Endodermal cell (in vitro differentiated cells): ENCODE measurements around the gene SLC27A5. TPM values are rescaled to one million over a fixed set of nuclear protein-coding genes. Genes with fewer than 3 reads are reported as not detected.

Experiments used
- DNase-seq: peaks from one replicate; pipeline ENCODE4 v3.0.0-alpha.2; 2017
- H3K27ac ChIP-seq: 2 replicates; pipeline ENCODE4 v1.5.1; 2013; ENCODE audit warnings: mild to moderate bottlenecking, low read depth, low read length, moderate library complexity
- H3K27me3 ChIP-seq: 2 replicates; pipeline ENCODE4 v1.6.1; 2013; ENCODE audit warnings: mild to moderate bottlenecking, low read length, moderate library complexity; ENCODE audit not compliant: insufficient read depth, control insufficient read depth, poor library complexity, severe bottlenecking
- H3K36me3 ChIP-seq: 2 replicates; pipeline ENCODE4 v1.7.0; 2013; ENCODE audit warnings: mild to moderate bottlenecking, low read length, moderate library complexity; ENCODE audit not compliant: control insufficient read depth, insufficient read depth
- H3K4me1 ChIP-seq: one replicate; pipeline ENCODE4 v1.7.0; 2013; ENCODE audit warnings: low read length; ENCODE audit not compliant: control insufficient read depth, insufficient read depth
- H3K4me3 ChIP-seq: 2 replicates; pipeline ENCODE4 v1.5.1; 2013; ENCODE audit warnings: mild to moderate bottlenecking, low read length, moderate library complexity
- H3K9ac ChIP-seq: 2 replicates; pipeline ENCODE4 v1.6.1; 2013; ENCODE audit warnings: mild to moderate bottlenecking, low read length, moderate library complexity; ENCODE audit not compliant: poor library complexity, severe bottlenecking; ENCODE audit errors: extremely low read depth
- H3K9me3 ChIP-seq: 2 replicates; pipeline ENCODE4 v1.6.1; 2013; ENCODE audit warnings: mild to moderate bottlenecking, low read length, moderate library complexity; ENCODE audit not compliant: control insufficient read depth
- H3K27ac Mint-ChIP-seq: 2 replicates; pipeline ENCODE4 v1.8.0; 2020; ENCODE audit warnings: mixed read lengths
- H3K27me3 Mint-ChIP-seq: 2 replicates; pipeline ENCODE4 v1.8.0; 2021; ENCODE audit warnings: mild to moderate bottlenecking, mixed read lengths; ENCODE audit not compliant: insufficient read depth
- H3K36me3 Mint-ChIP-seq: 2 replicates; pipeline ENCODE4 v1.8.0; 2020; ENCODE audit warnings: low read depth, mixed read lengths
- H3K4me1 Mint-ChIP-seq: 2 replicates; pipeline ENCODE4 v1.8.0; 2020; ENCODE audit warnings: mixed read lengths
- H3K4me3 Mint-ChIP-seq: 2 replicates; pipeline ENCODE4 v1.8.0; 2020; ENCODE audit warnings: mild to moderate bottlenecking, moderate library complexity, mixed read lengths
- H3K9me3 Mint-ChIP-seq: 2 replicates; pipeline ENCODE4 v1.8.0; 2020; ENCODE audit warnings: mild to moderate bottlenecking, mixed read lengths
- WGBS, 2 experiments: methylation state at CpG; one replicate each; pipeline versions ENCODE4 v1.1.5 to v1.1.7; 2013; ENCODE audit warnings: missing lambda C conversion rate in 2 of 2, mixed read lengths in 1 of 2; ENCODE audit not compliant: insufficient coverage in 1 of 2, insufficient read length in 1 of 2; 5-methylcytosine and 5-hydroxymethylcytosine counted together
- total RNA-seq, 2 donors: library from RNA; stranded (reverse); fragmentation: NEBNext Ultra II Directional in 1 of 2; extraction: Animal tissue kit (Norgen Biotek cat#: 25700) in 1 of 2; gene quantifications; 2 replicates in 1 of 2; 3 replicates in 1 of 2; pipeline ENCODE4 v1.2.1, GENCODE V29; 2021
- TF ChIP-seq, protein P1 (sequence below): fragments of 200-600 bp; sonication (generic); conservative IDR thresholded peaks from 2 replicates; pipeline ENCODE4 v1.5.0; 2021; ENCODE audit warnings: antibody characterized with exemption, mild to moderate bottlenecking

The SLC27A5 gene
- total RNA-seq, 2 donors from 2014 or later: 13.6 to 15.3 TPM

DNA sequence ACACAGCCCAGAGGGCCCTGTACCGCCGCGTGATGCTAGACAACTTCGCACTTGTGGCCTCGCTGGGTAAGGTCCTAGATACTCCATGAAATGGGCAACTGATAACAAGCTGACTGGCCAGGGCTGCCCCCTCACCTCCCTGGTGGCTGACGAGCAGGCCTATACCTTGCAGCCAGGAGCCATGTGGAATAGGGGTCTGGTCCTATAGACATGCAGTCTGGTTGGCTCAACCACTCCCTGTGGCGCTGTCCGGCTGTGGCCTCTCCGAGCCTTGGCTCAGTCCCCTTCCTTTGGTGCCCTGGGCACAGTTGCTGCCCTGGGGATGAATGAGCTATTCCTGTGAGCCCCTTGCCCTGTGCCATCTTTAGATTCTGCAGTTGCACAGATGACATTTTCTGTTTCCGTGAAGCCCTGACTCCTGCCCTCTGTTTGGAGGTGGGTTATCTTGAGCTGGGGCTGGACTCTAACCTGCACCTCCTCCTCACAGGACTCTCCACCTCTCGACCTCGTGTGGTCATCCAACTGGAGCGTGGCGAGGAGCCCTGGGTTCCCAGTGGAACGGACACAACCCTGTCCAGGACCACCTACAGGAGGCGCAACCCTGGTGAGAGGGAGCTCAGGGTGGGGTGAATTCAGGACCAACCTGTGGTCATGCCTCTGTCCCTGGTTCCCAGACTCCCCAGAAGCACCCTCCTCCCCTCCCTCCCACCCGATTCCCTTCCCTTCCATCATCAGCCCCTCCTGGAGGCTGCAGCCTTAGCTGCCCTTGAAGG, 42.4 kb downstream of the SLC27A5 start:
- H3K27me3 ChIP-seq: peaks cover 9% of the 10 kb centered on the region
- peak overlapping the region; percentile 67 for H3K4me3 Mint-ChIP-seq
- H3K9me3 ChIP-seq: no peaks in the 10 kb centered on the region
- H3K4me1 ChIP-seq: no peaks in the 10 kb centered on the region
- H3K36me3 Mint-ChIP-seq: peaks cover 19% of the 10 kb centered on the region
- WGBS, 2 experiments: 96 to 97% methylated on average over 9 to 17 of the region's 17 CpGs
- no peak for DNase-seq
- no peak overlapping the region for H3K27ac Mint-ChIP-seq
- H3K4me3 ChIP-seq: no peak overlapping the region
- peaks cover 14% of the 10 kb centered on the region for H3K27me3 Mint-ChIP-seq
- H3K4me1 Mint-ChIP-seq: peaks cover 11% of the 10 kb centered on the region
- H3K9ac ChIP-seq: no peak overlapping the region
- peaks cover 25% of the 10 kb centered on the region for H3K36me3 ChIP-seq
- no peak overlapping the region for H3K27ac ChIP-seq
- TF ChIP-seq, protein P1, sequence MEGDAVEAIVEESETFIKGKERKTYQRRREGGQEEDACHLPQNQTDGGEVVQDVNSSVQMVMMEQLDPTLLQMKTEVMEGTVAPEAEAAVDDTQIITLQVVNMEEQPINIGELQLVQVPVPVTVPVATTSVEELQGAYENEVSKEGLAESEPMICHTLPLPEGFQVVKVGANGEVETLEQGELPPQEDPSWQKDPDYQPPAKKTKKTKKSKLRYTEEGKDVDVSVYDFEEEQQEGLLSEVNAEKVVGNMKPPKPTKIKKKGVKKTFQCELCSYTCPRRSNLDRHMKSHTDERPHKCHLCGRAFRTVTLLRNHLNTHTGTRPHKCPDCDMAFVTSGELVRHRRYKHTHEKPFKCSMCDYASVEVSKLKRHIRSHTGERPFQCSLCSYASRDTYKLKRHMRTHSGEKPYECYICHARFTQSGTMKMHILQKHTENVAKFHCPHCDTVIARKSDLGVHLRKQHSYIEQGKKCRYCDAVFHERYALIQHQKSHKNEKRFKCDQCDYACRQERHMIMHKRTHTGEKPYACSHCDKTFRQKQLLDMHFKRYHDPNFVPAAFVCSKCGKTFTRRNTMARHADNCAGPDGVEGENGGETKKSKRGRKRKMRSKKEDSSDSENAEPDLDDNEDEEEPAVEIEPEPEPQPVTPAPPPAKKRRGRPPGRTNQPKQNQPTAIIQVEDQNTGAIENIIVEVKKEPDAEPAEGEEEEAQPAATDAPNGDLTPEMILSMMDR: no peak
- no peaks in the 10 kb centered on the region for H3K9me3 Mint-ChIP-seq

DNA sequence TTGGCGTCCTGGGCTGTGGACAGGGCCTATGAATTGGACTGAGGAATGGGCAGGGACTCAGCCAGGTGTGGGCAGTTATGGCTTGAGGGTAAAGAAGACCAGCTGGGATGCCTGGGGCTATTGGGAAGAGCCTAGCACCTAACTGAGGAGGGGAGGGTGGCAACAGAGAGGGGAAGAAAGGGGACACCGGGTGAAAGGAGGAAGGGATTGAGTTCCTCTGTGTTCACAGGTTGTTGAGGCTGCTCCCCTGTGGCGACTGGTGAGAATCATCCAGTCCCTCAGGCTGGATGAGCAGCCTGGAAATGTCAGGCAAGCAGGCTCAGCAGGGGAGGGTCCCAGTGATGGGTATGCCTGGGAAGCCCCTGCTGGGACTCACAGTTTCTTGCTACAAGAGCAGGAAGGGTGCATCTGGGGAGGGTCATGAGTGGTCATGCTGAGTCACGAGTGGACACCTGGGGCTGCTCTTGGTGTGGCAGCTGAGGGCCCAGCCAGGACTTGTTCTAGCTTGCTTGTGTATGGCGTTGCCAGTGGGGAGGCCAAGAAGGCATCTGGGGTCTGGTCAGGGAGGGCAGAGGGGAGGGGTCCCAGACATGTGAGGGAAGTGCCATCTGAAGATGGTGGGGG, 43.5 kb downstream of the SLC27A5 start:
- Histone ChIP-seq H3K4me1 (no peaks in the 10 kb centered on the region), H3K27me3 (peaks cover 9% of the 10 kb centered on the region), H3K9me3 (no peaks in the 10 kb centered on the region), H3K4me3 (peak overlapping the region; percentile 77), H3K9ac (no peak overlapping the region), H3K36me3 (peaks cover 16% of the 10 kb centered on the region), H3K27ac (no peak overlapping the region)
- Mint-ChIP-seq H3K4me3 (peak overlapping the region; percentile 67), H3K4me1 (peaks cover 11% of the 10 kb centered on the region), H3K27ac (peak overlapping the region; percentile 58), H3K36me3 (peaks cover 19% of the 10 kb centered on the region), H3K9me3 (no peaks in the 10 kb centered on the region), H3K27me3 (peaks cover 16% of the 10 kb centered on the region)
- TF ChIP-seq, protein P1: no peak
- no peak for DNase-seq
- 67 to 72% methylated on average over 4 to 5 of the region's 5 CpGs for WGBS, 2 experiments

DNA sequence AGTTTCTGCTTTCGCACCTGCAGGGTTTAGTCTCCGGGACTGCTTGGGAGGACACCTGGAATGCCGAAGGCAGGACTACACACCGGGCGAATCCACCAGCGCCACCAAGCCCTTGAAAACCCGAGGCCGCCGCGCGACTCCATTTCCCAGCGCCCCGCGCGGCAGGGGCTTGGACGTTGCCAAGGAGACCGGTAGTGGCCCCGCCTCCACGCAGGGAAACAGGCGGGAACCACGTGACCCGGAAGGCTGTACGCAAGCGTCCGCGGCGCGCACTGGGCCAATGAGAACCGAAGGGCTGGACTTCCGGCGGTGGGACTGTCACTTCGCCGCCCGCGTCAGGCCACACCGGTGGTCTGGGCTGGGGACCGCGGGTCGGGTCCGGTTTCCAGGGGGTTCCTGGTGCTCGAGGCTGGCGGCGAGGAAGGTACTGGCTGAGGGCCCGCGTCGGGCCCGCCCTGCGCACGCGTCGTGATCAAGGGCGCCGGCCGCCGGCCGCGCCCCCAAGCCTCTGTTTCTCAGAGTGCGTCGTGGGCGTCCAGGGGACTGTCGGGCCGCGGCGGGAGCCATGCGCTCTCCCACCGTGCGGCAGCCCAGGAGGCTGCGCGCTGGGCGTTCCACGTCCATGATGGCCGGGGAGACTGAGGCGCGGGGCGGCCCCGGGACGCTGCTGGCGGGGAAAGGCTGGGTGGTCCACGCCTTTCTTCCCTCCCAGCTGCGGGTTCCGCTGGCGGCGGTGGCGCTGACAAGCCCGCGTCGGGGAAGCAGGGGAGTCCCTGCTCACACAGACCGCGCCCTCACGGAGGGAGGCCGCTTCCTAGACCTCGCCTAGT, 44.8 kb downstream of the SLC27A5 start, which contains the start of gene ZNF324:
TSS of gene ZNF324 (plus strand) at position 321 of the 830 bp plus-strand sequence. CDS start 2,106 bp downstream, outside the sequence.
- peak within 1 kb of the TSS; percentile 13 for H3K27ac Mint-ChIP-seq
- peaks cover 11% of the 10 kb centered on the region for H3K4me1 Mint-ChIP-seq
- Histone ChIP-seq H3K4me3 (peak within 1 kb of the TSS; percentile 77), H3K9me3 (no peaks in the 10 kb centered on the region), H3K9ac (peak within 1 kb of the TSS; percentile 51), H3K36me3 (peaks cover 5% of the 10 kb centered on the region), H3K4me1 (no peaks in the 10 kb centered on the region), H3K27me3 (peaks cover 9% of the 10 kb centered on the region), H3K27ac (peak within 1 kb of the TSS; percentile 60)
- peak within 1 kb of the TSS; percentile 67 for H3K4me3 Mint-ChIP-seq
- no peaks in the 10 kb centered on the region for H3K9me3 Mint-ChIP-seq
- TF ChIP-seq, protein P1: no peak
- 0% methylated on average over 41 to 92 of the region's 92 CpGs for WGBS, 2 experiments
- peaks cover 24% of the 10 kb centered on the region for H3K27me3 Mint-ChIP-seq
- peaks cover 8% of the 10 kb centered on the region for H3K36me3 Mint-ChIP-seq
- peak; percentile 99 for DNase-seq
